Embryonic facial prominence (tissue), 1 donor: ENCODE measurements around the gene NOC2L.

Experiments
- DNase-seq: peaks from one replicate; pipeline ENCODE4 v3.0.0-alpha.2; 2016; ENCODE audit errors: extremely low spot score

The NOC2L gene

DNA sequence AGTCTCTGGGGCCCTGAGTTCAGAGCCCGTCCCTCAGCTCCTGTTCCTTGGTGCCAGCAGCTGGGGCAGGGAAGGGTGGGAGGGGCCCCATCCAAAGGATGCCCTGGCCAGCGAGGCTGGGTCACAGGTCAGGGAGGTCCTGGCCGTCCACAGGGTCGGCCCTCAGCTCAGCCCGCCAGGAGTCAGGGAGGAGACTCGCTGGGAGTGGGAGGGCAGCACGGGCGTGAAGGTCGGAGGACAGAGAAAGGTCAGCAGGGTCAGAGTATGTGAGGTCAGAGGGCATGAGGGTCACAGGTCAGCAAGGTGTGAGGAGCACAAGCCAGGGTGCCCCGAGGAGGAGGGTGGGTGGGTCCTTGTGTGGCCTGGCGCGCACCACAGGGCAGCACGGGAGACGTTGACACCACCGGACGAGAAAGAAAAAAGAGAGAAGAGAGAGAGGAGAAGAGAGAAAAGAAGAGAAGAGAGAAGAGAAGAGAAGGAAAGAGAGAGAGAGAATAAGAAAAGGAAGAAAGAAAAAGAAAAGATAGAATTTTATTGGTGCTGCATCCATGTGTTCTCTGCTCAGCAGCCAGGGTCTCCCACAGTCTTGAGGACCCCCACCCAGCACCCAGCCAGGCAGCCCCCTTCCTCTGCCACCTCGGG lies 15.8 kb upstream of the NOC2L start:
- no peak for DNase-seq

DNA sequence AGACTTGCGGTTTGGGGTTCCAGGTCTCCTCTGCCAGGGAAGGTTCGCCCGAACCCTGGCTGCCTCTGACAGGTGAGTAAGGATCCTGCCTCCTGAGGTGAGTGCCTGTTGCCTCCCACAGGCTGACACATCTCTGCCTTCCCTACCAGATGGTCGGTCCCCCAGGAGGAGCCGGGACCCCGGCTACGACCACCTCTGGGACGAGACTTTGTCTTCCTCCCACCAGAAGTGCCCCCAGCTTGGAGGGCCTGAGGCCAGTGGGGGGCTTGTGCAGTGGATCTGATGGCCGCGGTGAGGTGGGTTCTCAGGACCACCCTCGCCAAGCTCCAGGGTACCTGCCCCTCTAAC lies 15.2 kb upstream of the NOC2L start:
- no peak for DNase-seq

DNA sequence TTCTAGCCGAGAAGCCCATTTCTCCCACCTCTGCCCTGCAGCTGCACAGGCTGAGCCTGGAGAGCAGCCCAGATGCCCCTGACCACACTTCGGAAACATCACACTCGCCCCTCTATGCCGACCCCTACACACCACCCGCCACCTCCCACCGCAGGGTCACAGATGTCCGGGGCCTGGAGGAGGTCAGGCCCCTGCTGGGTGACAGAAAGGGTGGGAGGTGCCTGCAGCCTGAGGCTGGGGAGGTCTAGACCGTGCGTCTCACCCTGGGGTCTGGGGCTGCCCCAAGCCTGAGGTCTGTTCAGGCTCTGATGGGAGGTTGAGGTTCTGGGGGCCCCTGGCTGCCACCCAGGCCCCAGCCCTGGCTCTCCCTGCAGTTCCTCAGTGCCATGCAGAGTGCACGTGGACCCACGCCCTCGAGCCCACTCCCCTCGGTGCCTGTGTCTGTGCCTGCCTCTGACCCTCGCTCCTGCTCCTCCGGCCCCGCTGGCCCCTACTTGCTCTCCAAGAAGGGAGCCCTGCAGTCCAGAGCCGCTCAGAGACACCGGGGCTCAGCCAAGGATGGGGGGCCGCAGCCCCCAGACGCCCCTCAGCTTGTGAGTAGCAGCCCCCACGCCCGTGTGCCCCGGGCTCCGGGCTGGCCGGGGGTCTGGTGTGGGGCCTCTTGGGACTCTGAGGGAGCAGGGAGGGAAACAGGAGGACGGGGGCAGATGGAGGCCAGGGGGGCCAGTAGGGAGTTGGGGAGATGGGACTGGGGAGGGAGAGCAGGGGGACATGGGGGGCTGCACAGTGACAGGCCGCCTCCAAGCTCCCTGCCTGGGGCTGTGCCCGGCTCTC lies 14.6 kb upstream of the NOC2L start:
- no peak for DNase-seq

DNA sequence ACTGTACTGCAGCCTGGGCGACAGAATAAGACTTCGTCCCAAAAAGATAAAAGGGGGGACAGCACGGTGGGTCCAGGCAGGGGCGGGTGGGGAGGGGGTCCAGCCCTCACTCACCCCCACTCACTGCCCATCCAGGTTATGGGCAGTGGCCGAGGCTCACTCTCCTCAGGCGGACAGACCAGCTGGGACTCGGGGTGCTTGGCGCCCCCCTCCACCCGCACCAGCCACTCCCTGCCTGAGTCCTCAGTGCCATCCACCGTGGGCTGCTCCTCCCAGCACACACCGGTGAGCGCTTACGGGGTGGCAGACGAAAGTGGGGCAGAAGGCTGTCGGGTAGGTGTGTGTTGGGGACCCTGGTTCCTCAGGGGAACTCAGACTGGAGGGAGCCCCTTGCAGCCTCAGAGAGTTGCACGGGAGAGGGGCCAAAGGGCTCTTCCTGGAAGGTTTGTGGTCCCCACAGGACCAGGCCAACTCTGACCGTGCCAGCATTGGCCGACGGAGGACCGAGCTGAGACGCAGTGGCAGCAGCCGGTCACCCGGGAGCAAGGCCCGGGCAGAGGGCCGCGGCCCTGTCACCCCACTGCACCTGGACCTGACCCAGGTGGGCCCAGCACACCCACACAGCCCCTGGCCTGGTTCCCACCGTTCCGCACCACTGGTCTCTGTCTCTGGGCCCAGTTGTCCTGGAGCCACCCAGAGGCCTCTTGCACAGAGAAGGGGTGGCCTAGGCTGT lies 13.8 kb upstream of the NOC2L start:
- DNase-seq, result no peak

DNA sequence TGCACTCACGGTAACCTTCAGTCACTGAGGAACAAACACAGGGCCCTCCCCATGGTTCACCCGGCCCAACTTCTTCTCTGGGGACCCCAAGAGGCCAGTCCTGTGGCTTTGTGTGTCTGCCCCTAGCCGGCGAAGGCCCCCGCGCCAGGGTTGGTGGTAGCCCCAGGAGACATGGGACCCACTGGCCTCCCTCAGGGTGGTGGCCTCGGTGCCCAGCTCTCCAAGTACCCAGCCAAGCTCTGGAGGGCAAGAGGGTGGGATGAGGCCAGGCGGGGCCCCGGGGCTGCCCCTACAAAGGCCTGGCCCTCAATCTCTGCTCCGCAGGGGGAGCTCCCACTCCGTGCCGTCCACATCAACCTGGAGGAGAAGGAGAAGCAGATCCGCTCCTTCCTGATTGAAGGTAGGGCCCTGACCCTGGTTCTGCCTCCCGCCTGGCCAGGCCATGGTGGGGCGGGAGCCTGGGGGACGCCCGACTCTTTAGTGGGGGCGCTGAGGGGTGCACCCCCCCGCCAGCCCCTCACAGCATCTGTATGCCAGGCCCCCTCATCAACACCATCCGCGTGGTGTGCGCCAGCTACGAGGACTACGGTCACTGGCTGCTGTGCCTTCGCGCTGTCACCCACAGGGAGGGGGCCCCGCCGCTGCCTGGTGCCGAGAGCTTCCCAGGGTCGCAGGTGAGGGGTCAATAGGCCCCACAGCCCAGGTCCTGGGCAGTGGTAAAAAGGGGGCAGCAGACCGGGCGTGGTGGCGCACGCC lies 12.9 kb upstream of the NOC2L start:
- DNase-seq, result no peak

DNA sequence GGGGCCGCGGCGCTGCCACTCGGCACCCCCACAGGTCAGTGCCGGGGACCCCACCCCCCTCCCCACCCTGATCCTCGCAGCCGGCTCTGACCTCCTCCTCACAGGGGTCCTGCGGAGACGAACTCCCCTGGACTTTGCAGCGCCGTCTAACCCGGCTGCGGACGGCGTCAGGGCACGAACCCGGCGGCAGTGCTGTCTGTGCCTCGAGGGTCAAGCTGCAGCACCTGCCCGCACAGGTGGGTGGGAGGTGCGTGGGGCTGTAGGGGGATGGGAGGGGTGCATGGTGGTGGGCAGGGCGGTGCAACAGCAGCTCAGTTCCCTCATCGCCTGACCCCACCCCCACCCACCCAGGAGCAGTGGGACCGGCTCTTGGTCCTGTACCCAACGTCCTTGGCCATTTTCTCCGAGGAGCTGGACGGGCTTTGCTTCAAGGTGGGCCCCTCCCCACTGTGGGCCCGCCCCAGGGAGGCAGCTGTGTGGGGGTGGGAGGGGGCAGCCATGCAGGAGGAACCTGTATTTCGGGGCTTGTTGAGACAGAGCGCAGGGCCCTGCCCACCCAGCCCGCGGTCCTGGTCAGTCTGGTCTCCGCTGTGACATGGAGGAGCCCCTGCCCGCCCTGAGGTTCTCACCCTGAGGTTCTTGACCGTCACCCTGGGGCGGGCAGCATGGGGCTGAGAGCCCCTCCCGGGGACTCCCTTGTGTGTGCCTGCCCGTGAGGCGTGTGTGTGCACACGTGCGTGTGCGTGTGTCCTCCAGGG lies 12.1 kb upstream of the NOC2L start:
- no peak for DNase-seq

DNA sequence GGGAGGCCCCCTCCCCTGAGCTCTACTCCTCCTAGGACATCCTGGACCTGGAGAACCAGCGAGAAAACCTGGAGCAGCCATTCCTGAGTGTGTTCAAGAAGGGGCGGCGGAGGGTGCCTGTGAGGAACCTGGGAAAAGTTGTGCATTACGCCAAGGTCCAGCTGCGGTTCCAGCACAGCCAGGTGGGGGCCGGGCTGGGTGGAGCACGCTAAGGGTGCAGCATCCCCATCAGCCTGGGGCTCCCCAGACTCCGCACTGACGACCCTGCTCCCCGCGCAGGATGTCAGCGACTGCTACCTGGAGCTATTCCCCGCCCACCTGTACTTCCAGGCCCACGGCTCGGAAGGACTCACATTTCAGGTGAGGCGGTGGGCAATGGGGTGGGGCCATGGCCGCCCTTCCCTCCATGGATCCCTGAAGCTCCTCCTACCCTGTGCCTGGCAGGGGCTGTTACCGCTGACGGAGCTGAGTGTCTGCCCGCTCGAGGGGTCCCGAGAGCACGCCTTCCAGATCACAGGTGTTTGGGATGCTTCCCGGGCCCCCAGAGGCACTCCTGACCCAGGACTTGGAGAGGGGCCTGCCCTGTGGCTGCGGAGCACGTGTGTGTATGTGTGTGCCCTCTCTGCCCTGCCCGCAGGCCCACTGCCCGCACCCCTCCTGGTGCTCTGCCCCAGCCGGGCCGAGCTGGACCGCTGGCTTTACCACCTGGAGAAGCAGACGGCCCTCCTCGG lies 11.4 kb upstream of the NOC2L start:
- DNase-seq, result no peak

DNA sequence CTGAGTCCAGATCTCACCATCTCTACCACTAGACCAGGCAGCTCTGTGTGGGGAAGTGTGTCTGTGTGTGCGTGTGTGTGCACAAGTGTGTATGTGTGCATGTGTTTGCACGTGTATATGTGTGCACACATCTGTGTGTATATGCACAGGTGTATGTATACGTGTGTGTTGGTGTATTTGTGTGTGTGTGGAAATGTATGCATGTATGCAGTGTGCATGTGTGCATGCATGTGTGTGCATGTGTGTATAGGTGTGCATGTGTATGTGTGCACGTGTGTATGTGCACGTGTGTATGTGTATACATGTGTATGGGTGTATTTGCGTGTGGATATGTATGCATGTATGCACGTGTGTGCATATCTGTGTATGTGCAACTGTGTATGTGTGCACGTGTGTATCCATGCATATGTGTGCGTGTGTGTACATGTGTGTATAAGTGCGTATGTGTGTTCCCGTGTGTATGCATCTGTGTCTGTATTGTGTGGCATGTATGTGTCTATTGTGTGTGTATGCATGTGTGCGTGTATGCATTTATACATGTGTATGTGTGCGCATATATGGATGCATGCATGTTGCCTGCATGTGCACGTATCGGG lies 10.3 kb upstream of the NOC2L start:
- DNase-seq, result no peak

DNA sequence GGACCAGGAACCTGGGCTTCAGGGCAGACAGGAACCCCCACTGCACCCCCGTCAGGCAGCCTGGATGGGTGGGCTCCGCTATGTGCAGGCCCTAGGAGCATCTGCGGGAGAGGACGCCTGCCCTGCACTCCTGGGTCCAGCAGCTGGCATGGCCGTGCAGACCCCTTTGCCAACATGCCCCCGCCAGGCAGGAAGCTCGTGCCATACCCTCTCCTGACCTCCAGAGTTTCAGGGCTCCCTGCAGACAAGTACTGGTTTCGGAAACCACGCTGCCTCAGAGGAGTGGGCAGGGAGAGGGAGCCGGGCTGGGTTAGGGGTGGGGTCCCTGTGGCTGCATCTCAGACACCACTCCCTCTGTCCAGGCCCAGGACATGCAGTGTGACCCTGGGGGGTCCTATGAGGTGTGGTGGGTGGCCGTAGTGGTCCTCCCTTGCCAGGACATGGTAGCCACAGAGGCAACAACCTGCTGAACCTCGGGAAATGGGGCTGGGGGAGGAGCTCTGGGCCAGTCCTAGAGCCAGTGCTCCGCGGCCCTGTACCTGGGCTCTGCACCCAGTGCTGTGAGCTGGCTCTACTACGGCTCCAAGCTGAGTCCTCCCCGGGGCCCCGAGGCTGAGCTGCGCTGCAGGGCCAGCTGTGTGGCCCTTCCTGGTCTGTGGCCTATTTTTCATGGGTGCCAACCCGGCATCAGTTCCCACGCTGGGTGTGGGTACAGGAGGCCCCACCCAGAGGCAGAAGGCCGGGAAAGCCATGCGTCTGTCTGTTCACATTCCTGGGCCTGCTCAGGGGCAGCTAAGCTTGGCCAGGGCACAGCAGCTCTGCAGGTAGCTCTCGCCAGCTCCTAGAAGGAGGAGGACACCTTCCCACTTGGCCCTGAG lies 8.6 kb upstream of the NOC2L start:
- DNase-seq, result no peak

DNA sequence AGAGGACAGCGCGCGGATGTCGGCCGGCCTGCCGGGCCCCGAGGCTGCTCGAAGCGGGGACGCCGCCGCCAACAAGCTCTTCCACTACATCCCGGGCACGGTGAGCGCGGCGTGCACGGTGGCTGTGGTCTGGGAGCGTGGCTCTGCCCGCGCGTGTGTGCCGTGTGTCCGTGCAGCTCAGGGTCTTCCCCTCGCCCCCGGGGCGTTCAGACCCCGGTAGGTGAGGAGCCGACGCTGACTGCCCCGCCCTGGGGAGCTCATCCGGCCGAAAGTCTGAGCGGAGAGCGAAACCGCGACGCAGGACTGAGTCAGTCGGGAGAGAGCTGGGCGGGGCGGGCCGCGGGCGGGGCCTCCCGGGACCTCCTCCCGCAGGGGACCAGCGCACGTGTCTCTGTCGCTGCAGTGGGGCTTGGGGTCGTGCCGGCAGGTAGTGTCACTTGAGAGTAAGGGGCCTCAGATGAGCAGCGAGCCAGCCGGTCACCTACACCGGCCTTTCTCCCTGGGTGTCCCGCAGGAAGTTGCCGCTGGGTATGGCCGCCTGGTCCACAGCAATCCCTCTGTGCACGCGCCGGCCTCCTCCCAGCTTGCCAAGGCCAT lies 7.7 kb upstream of the NOC2L start:
- DNase-seq, result no peak

DNA sequence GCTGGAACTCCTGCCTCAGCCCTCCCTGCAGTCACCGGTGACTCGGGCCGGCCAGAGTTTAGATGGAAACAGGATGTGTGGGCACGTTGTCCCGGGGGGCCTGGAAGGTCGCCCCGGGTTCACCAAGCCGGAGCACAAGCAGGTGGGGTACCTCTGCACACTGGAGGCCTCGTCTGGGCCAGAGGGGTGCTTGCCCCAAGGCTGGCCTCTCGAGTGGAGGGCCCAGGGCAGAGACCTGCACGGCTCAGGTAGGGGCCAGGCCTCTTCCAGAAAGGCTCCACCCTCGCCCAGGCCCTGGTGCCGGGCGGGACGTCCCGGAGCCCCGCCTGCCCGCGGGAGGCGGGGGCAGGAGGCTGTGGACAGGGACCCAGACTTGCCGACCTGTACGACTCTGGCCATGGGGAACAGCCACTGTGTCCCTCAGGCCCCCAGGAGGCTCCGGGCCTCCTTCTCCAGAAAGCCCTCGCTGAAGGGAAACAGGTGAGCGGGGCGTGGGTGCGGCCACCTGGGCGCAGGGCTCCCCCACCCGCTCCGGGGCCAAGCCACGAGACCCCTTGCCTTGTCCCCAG lies 7.2 kb upstream of the NOC2L start, which contains the start of gene PLEKHN1:
Gene PLEKHN1, plus strand, starts transcription at position 348 of the 569 bp plus-strand sequence. Its CDS starts 50 bp downstream, at position 398.
- no peak for DNase-seq

DNA sequence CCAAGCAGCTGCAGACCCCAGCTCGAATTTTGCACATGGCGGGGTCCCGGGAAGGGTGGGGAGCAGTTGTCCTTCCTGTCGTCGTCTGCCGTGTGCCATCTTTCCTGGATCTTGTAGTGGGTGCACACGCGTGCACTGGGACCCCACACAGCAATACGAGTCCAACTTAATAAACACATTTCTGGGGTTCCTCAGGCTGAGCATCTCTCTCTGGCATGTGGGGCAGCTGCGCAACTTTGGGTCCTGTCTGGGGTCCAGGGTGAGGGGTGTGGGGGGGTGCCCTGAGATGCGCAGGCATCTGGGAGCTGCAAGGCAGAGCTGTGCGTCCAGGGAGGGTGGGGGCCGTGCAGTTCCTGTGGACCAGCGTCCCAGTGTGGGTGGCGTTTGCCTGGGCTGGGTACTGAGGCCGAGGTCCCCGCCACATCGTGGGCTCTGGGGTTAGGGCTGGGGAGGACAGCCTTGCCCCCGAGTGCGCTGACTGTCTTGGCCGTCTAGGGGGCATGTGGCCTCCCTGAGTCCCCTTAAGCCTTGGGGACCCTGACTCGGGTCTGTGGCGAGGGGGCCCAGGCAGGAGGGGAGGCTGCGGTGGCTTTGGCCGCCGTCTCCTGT lies 6.6 kb upstream of the NOC2L start:
- DNase-seq, result no peak

DNA sequence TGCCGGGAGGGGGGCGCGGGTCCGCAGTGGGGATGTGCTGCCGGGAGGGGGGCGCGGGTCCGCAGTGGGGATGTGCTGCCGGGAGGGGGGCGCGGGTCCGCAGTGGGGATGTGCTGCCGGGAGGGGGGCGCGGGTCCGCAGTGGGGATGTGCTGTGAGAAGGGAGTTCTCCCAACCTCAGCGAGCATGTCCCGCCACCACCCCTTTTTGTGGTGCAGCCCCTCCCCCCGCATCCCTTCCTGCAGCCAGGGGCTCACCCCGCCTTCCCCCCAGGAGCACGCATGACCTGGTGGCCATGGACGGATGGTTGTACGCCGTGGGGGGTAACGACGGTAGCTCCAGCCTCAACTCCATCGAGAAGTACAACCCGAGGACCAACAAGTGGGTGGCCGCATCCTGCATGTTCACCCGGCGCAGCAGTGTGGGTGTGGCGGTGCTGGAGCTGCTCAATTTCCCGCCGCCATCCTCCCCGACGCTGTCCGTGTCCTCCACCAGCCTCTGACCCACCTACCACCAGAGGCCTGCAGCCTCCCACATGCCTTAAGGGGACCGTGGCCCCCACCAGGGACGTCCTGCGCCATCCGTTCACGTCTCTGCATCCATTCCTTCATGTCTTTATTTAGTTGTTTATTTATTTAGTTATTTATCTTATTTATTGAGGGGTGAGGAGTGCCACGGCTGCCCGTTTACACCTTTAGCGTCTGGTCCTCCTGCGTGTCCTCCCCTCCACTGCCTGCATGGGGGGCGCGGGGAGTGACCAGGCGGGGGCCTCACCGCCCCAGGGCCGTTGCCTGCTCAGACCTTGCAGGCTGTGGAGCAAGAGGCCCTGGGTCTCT lies 5.9 kb upstream of the NOC2L start:
- no peak for DNase-seq

DNA sequence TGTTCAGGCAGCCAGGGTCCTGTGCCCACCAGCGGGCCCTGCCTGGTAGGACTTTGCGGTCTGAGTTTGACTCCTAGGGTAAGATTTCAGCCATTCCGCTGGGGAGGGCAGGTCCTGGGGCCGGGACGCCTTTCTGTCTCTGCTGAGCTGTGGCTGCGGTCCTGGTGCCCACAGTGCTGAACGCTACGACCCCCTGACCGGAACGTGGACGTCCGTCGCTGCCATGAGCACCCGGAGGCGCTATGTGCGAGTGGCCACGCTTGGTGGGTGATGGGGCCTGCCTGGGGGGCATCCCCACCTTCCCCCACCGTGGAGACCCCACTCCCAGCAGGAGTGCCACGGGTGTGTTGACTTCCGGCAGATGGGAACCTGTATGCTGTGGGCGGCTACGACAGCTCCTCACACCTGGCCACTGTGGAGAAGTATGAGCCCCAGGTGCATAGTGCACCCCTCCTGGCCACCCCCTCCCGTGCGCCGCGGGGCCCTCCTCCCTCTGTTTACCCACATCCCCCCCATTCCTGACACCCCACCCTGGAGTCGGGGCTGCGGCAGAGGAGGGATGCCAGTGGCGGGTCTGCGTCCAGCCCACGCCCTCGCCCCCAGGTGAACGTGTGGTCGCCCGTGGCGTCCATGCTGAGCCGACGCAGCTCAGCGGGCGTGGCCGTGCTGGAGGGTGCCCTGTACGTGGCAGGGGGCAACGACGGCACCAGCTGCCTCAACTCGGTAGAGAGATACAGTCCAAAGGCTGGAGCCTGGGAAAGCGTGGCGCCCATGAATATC lies 4.9 kb upstream of the NOC2L start:
- no peak for DNase-seq

DNA sequence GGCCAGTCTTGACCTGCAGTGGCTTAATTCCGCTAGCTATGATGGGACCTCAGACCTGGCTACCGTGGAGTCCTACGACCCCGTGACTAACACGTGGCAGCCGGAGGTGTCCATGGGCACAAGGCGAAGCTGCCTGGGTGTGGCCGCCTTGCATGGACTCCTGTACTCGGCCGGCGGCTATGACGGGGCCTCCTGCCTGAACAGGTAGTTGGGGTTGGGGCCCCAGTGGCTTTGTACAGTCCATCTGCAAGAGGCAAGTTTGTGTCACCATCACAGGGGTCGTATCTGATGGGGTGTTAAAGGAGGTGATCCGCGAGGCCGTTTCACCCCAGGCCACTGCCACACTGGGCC lies 4.2 kb upstream of the NOC2L start:
- DNase-seq, result no peak
